NCI-H2029 (cell line): ENCODE measurements around the gene FRMD4A.
"Not testable (repeated sequence)": the region's sequence is repeated elsewhere in the genome, so short reads cannot be mapped to it uniquely, and the experiment has no call there.

Experiments used
- DNase-seq: peaks from one replicate; lab custom pipeline; 2025; lab: John Stamatoyannopoulos, UW

FRMD4A gene

DNA sequence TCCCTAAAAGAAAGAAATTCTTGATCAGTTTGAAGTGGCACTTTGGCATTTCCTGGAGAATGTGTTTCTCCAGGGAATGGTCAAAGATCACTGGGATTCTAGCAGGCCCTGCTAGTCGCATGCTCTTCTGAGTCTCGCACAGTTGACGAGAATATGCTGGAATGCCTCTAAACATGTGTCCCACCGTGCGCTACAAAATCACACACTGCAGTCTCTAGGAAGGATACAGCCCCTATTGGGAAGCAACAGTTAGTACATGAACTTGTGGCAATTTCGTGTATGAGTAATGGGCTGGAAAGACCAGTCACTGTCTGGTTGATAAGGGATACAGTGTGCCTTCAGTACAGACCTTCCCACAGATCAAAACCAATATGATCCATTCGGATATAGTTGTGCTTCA lies 486.1 kb downstream of the FRMD4A start:
- no peak for DNase-seq

DNA sequence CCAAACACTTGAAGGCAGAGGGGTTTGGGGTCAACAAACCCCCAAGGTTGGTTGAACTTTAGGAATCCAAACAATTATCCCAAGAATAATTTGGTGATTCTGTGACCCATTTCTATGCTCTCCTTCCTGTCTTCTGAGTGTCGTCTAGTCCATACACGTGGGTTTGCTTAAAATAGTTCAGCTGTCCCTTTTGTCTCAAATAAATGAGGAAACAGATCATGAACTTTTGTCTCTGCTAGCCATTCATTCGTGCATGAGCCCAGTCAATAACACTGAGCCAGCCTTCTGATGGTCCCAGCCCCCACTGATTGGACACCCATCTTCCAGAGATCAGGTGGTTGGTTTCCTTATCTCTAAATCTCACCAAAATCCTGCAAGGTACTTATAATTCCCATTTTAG lies 488.6 kb downstream of the FRMD4A start:
- DNase-seq = no peak

GRCh38 chr10:13840036-13840435 lies 490.7 kb downstream of the FRMD4A start:
- no peak for DNase-seq

DNA sequence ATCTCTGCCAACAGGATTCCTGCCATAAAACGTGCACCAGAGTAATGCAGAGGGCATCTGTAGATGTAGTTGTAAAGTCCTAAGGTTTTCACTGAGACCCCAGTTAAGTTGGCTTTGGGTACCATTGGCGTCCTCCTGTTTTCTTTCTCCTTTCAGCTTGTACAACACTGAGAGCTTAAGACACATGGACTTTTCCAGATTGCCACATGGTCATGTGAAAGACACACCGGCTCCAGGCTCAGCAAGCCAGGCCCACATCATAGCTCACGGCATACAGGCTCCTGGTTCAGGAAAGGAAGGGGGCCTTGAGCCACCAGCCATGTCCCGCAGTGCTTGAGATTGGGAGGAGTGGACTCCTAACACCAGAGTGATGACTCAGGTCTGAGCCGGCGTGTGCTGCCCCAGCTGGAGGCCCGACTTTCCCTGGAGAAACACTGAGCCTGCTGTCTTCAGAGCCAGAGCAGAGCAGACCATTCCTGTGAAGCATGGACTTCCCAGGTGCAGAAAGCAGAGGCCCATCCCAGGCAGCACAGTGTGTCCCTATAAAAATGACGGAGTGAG lies 491.2 kb downstream of the FRMD4A start:
- no peak for DNase-seq

GRCh38 chr10:13839030-13839429 lies 491.7 kb downstream of the FRMD4A start:
- no peak for DNase-seq

DNA sequence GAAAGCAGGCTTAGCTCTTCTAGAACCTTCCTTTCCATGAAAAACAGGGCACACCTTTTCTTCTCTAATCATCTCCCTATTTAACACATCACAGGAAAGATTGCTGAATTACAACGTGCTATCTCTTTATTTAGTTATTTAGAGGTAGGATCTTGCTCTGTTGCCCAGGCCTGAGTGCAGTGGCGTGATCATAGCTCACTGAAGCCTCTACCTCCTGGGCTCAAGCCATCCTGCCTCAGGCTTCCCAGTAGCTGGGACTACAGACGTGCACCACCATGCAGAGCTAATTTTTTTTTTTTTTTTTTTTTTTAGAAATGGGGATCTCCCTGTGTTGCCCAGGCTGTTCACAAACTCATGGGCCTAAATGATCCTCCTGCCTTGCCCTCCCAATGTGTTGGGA lies 492.8 kb downstream of the FRMD4A start:
- DNase-seq = no peak

GRCh38 chr10:13834581-13835286 lies 496.0 kb downstream of the FRMD4A start:
- DNase-seq = no peak

- no peak for DNase-seq
Observed at GRCh38 chr10:13831711-13832141, 499.0 kb downstream of the FRMD4A start.

- no peak for DNase-seq
Observed at GRCh38 chr10:13830385-13830784, 500.3 kb downstream of the FRMD4A start.

GRCh38 chr10:13829790-13830189 lies 500.9 kb downstream of the FRMD4A start:
- DNase-seq = no peak

DNA sequence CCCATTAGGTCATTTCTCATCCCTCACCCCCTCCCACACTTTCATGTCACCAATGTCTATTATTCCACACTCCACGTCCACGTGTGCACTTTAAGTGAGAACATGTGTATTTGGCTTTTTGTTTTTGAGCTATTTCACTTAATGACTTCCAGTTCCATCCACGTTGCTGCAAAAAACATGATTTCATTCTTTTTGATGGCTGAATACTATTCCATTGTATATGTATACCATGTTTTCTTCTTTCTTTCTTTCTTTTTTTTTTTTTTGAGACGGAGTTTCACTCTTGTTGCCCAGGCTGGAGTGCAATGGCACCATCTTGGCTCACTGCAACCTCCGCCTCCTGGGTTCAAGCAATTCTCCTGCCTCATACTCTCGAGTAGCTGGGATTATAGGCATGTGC lies 502.4 kb downstream of the FRMD4A start:
- not testable (repeated sequence) for DNase-seq

DNA sequence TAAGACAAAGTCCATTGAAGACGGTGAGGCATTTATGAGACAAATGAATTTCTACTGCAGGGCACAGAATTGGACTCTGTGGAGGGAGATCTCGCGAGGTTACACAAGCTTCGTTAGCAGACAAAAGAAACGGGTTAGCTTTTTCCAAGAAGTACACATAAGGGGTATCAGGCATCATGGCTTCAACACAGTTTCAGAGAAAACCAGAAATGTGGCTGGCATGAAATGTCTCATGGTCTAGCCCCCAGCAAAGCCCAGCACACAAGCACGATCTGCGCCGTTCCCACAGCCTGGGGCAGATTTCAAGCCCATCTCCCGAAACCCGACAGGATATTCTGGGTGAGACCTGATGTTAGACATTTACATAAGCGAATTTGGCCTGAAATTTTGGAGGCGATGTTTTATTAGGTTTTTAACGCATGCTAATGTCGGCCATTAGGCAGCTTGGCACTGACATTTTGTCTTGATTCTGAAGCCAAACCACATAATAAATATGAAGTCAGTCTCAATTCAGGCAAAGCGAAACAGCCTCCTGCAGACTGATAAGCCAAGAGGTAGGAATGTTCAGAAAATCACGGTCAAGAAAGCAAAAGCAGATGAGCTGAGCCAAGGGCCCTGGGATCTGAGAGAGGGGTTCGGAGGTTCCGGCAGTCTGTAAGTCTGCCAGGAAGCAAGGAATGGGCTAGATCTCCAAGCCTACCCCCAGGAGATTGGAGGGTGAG lies 503.5 kb downstream of the FRMD4A start:
- no peak for DNase-seq

GRCh38 chr10:13823709-13824405 lies 506.9 kb downstream of the FRMD4A start:
- DNase-seq = no peak

- DNase-seq = no peak
Observed at GRCh38 chr10:13823096-13823708, 507.5 kb downstream of the FRMD4A start.

- DNase-seq = no peak
Observed at GRCh38 chr10:13822490-13822889, 508.2 kb downstream of the FRMD4A start.

DNA sequence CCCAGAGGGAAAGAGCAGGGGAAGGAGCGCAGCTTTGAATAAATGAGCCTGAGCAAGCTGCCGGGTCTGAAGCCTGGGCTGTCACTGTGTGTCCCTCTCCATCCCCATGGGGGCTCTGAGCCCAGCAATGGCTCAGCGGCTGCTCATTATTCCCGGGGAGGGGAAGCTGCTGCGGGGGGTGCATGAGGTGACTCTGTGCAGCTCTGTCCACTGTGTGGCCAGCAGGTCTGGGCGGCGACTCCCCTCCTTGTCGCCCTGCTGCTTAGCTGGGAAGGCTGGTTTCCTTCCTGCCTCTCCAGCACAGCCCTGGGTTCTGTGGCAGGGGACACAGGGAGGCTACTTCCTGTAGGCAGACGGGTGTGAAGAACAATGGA lies 509.8 kb downstream of the FRMD4A start:
- DNase-seq = no peak

GRCh38 chr10:13820119-13820963 lies 510.4 kb downstream of the FRMD4A start:
- DNase-seq = no peak

GRCh38 chr10:13816195-13816925 lies 514.4 kb downstream of the FRMD4A start:
- peak; percentile 58 for DNase-seq

GRCh38 chr10:13815756-13816155 lies 515.0 kb downstream of the FRMD4A start:
- no peak for DNase-seq

GRCh38 chr10:13813550-13813949 lies 517.2 kb downstream of the FRMD4A start:
- no peak for DNase-seq

DNA sequence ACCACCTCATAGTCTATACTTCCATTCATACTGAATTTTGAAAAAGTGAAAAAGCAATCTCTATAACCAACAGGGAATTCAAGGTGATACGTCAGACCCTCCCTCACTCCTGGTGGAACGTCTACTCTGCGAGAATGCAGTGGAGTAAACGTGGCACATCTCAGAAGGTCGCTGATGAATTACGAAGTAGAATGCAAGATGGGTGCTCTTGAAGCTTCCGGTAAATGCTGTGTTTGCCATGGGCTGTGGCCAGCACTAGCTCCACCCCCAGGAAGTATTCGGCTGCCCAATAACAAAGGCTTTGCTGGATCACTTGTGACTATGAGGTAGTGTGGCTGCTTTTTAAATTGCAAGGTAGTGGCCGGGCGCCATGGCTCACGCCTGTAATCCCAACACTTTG lies 517.9 kb downstream of the FRMD4A start:
- DNase-seq = no peak
